ENCODE data around the gene ANKFN1. TPM values are rescaled to one million over a fixed set of nuclear protein-coding genes. Genes with fewer than 3 reads are reported as not detected.

The ANKFN1 gene
- total RNA-seq, 4 donors from 2014 or later: 0.67 to 0.94 TPM; not detected in 2

DNA sequence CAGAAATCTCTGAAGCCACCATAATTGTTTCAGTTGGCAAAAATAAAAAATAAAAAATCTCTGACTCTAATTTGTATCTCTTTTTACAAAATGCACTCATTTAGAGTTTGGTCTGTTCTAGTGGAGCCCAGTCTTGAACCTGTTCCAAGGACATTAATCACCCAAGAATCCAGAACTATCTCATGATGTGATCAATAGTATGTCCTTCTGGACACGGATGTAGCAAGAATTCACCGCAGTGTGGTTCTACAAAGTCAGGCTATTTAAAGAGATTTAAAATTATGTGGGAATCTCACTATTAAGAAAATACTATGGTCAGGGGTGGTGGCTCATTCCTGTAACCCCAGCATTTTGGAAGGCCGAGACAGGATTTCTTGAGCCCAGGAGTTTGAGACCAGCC lies 21.8 kb upstream of the ANKFN1 start:
- H3K4me3 ChIP-seq (replicated peaks in 1 of 3): no peak overlapping the region
- 86 to 92% methylated on average over 3 of the region's 3 CpGs for WGBS, 2 donors
- DNase-seq: no peak
- H3K27ac ChIP-seq: no peak overlapping the region
- intact Hi-C loops (cut with DNase I): no loop called here
- H3K9me3 ChIP-seq: no peaks in the 10 kb centered on the region
- H3K4me1 ChIP-seq: no peaks in the 10 kb centered on the region
- H3K27me3 ChIP-seq: no peaks in the 10 kb centered on the region
- no peak for TF ChIP-seq POLR2A (IDR thresholded peaks at IDR 0.05)
- TF ChIP-seq, protein P1, sequence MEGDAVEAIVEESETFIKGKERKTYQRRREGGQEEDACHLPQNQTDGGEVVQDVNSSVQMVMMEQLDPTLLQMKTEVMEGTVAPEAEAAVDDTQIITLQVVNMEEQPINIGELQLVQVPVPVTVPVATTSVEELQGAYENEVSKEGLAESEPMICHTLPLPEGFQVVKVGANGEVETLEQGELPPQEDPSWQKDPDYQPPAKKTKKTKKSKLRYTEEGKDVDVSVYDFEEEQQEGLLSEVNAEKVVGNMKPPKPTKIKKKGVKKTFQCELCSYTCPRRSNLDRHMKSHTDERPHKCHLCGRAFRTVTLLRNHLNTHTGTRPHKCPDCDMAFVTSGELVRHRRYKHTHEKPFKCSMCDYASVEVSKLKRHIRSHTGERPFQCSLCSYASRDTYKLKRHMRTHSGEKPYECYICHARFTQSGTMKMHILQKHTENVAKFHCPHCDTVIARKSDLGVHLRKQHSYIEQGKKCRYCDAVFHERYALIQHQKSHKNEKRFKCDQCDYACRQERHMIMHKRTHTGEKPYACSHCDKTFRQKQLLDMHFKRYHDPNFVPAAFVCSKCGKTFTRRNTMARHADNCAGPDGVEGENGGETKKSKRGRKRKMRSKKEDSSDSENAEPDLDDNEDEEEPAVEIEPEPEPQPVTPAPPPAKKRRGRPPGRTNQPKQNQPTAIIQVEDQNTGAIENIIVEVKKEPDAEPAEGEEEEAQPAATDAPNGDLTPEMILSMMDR (IDR thresholded peaks at IDR 0.05): no peak
- H3K36me3 ChIP-seq: no peaks in the 10 kb centered on the region

DNA sequence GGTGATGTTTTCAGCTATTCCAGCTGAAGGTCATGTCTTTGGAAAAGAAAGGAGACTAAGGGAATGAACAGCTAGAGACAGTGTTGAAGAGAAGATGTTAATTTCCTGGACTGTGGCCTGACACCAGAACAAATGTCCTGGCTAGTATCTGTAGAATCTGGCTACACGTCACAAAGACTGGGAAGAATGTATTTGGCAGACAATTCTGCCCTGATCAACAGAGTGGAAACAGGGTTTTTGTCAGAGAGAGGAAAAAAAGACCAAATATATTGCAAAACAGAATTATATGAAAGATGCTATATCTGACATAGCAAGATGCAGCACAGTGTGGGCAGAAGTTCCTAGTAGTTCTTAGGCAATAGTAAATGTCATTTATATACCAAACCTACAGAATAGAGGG lies 17.0 kb upstream of the ANKFN1 start:
- DNase-seq: no peak
- H3K27me3 ChIP-seq: no peaks in the 10 kb centered on the region
- TF ChIP-seq, protein P1 (IDR thresholded peaks at IDR 0.05): no peak
- no peak for TF ChIP-seq POLR2A (IDR thresholded peaks at IDR 0.05)
- H3K36me3 ChIP-seq: no peaks in the 10 kb centered on the region
- 36 to 51% methylated on average over 1 of the region's 1 CpG for WGBS, 2 donors
- no peaks in the 10 kb centered on the region for H3K4me1 ChIP-seq
- no peaks in the 10 kb centered on the region for H3K9me3 ChIP-seq
- no peak overlapping the region for H3K4me3 ChIP-seq (replicated peaks in 1 of 3)
- intact Hi-C loops (cut with DNase I): no loop called here
- H3K27ac ChIP-seq: no peak overlapping the region

DNA sequence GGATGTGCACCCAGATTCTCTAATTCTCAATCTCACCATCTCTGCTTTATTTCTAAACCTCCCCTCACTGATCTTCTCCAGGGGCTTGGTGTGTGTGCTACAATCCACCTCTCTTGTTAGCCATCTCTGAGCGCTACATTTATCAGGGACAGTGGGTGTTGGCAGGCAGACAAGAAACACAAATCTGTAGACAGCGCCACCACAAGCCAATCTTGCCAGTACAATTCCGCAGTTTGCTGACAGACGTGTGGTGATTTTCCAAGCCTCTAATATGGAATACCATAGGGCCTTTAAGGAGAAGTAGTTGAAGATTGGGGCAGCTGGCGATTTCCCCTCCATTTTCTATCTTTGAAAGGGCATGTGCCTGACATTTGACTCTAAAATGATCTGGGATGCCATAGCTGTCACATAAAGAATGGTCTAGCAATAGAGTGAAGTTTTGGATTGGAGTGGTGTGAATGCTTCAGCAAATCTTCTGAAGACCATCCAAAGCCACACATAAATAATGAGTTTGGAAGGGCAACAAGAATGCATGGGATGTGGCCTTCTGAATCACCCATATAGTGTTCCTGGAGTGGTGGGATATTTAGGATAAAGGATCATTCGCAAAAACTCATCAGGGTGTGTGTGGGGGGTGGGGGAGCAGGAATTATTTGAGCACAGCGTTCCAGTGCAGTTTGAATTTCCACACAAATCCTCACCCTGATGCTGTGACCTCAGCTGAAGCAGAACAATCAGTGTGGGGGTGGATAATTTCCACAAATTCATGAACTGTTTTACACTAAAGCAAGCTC lies 12.0 kb upstream of the ANKFN1 start:
- intact Hi-C loops (cut with DNase I): no loop called here

DNA sequence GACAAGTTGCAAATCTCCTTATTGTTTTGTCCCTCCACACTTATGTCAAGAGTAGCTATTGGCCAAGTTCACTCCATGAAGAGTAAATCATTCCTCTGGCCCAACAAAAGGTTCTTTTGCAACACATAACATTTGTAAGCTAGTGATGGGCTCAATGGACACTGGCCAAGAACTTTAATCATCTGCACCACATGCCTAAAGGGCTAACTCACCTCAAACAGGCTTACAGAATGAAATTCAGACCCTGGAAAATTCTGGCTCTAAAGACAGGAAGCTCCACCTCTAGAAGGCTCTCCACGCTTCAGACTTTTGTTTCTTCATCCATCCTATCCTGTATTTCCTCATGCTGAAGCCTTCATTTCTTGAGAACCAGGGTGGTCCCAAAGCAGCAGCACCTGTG lies 10.9 kb upstream of the ANKFN1 start:
- TF ChIP-seq POLR2A (IDR thresholded peaks at IDR 0.05): no peak
- TF ChIP-seq, protein P1 (IDR thresholded peaks at IDR 0.05): no peak
- intact Hi-C loops (cut with DNase I): no loop called here
- no peaks in the 10 kb centered on the region for H3K36me3 ChIP-seq
- WGBS, 2 donors: 88 to 93% methylated on average over 1 of the region's 1 CpG
- no peaks in the 10 kb centered on the region for H3K27me3 ChIP-seq
- H3K4me1 ChIP-seq: no peaks in the 10 kb centered on the region
- no peak for DNase-seq
- no peak overlapping the region for H3K27ac ChIP-seq
- H3K9me3 ChIP-seq: no peaks in the 10 kb centered on the region
- no peak overlapping the region for H3K4me3 ChIP-seq (replicated peaks in 1 of 3)

More for the DNA sequence above, 12.0 kb upstream of the ANKFN1 start:
- Histone ChIP-seq H3K9me3 (no peaks in the 10 kb centered on the region), H3K27me3 (no peaks in the 10 kb centered on the region), H3K4me1 (no peaks in the 10 kb centered on the region), H3K4me3 (replicated peaks in 1 of 3) (no peak overlapping the region), H3K27ac (no peak overlapping the region), H3K36me3 (no peaks in the 10 kb centered on the region)
- 77 to 79% methylated on average over 7 of the region's 7 CpGs for WGBS, 2 donors
- DNase-seq: no peak
- TF ChIP-seq, protein P1 (IDR thresholded peaks at IDR 0.05): no peak
- no peak for TF ChIP-seq POLR2A (IDR thresholded peaks at IDR 0.05)

DNA sequence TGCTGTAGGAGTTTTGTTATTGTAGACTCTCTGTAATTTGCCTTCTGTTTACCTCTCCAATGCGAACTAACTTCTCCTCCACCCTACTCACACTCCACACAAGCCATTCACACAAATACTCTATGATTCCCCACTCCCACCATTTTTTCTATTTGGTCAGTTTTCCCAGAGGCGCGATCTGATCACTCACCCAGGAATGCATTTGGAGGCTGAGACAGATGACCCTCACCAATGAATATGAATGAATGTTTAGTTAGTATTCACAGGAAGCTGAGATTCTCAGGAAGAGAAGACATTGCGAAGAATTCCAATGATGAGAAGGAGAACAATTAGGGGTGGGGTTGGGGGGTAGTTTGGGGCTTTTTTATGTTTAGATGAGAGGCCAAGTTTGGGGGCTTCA lies 10.5 kb upstream of the ANKFN1 start:
- WGBS, 2 donors: 67 to 75% methylated on average over 4 of the region's 4 CpGs
- no peak for DNase-seq
- intact Hi-C loops (cut with DNase I): no loop called here
- Histone ChIP-seq H3K4me1 (no peaks in the 10 kb centered on the region), H3K27ac (no peak overlapping the region), H3K4me3 (replicated peaks in 1 of 3) (no peak overlapping the region), H3K9me3 (no peaks in the 10 kb centered on the region), H3K36me3 (no peaks in the 10 kb centered on the region), H3K27me3 (no peaks in the 10 kb centered on the region)
- TF ChIP-seq, protein P1 (IDR thresholded peaks at IDR 0.05): no peak
- TF ChIP-seq POLR2A (IDR thresholded peaks at IDR 0.05): no peak
